ENCODE results near the gene RFC4. TPM values are rescaled to one million over a fixed set of nuclear protein-coding genes. Genes with fewer than 3 reads are reported as not detected.

RFC4 gene
- total and polyA plus RNA-seq, 9 of the 15 experiments (the other 6 are each of a cell fraction or from before 2014, with no cell fraction given) = 105 to 227 (median 180) TPM

- TF ChIP-seq CLOCK (CRISPR knock-in tag; IDR thresholded peaks at IDR 0.05; ENCODE audit: borderline replicate concordance) = no peak
- TF ChIP-seq POLR2AphosphoS5 (IDR thresholded peaks at IDR 0.05; ENCODE audit: control insufficient read depth, insufficient read depth, low read depth, low read length) = peak; percentile 80
- no peak for TF ChIP-seq ZBTB49 (CRISPR knock-in tag; IDR thresholded peaks at IDR 0.05; ENCODE audit: borderline replicate concordance)
- no peak for TF ChIP-seq ZNF354B (CRISPR knock-in tag; IDR thresholded peaks at IDR 0.05)
- peak; percentile 45; the same call in 1 of the 2 replicates for TF ChIP-seq ZNF592 (IDR thresholded peaks at IDR 0.05)
- no peak for TF ChIP-seq GATAD2A (IDR thresholded peaks at IDR 0.05)
- TF ChIP-seq TAF15 (IDR thresholded peaks at IDR 0.05; ENCODE audit: low read depth, low read length) = no peak
- TF ChIP-seq ZNF263 (CRISPR knock-in tag; IDR thresholded peaks at IDR 0.05; ENCODE audit: borderline replicate concordance) = no peak
- no peak for TF ChIP-seq MAFK (IDR thresholded peaks at IDR 0.05; ENCODE audit: low read length)
- TF ChIP-seq RB1 (IDR thresholded peaks at IDR 0.05; ENCODE audit: low read depth) = peak; percentile 76
- TF ChIP-seq ZBTB7A (IDR thresholded peaks at IDR 0.05; ENCODE audit: borderline replicate concordance, control insufficient read depth, low read depth, low read length) = peak; percentile 46; the same call in 1 of the 2 replicates
- no peak for TF ChIP-seq SMC3 (conservative IDR thresholded peaks at IDR 0.05; ENCODE audit: insufficient read depth, low read depth, low read length)
- TF ChIP-seq ELF2 (CRISPR knock-in tag; IDR thresholded peaks at IDR 0.05) = no peak
- TF ChIP-seq MTA3 (IDR thresholded peaks at IDR 0.05; ENCODE audit: borderline replicate concordance) = peak; percentile 40; the same call in 1 of the 2 replicates
- TF ChIP-seq CCNT2 (IDR thresholded peaks at IDR 0.05; ENCODE audit: borderline replicate concordance, extremely low read depth, insufficient read length, low read depth, low read length) = peak; percentile 54
- TF ChIP-seq SNRNP70 (optimal IDR thresholded peaks at IDR 0.05; ENCODE audit: low read depth, low read length) = no peak
- peak; percentile 99 for TF ChIP-seq CEBPB (tag; IDR thresholded peaks at IDR 0.05)
- TF ChIP-seq ZBTB1 (CRISPR knock-in tag; IDR thresholded peaks at IDR 0.05; ENCODE audit: borderline replicate concordance, low read depth) = peak; percentile 68; the same call in 1 of the 2 replicates
Measured at GRCh38 chr3:186826976-186827857, 20.9 kb upstream of the RFC4 start (continued).

Data from K562 (cell line).